Neural progenitor cell (in vitro differentiated cells): ENCODE data around the gene GNB4. TPM values are rescaled to one million over a fixed set of nuclear protein-coding genes. Genes with fewer than 3 reads are reported as not detected.

Experiments
- DNase-seq: peaks from one replicate; pipeline ENCODE4 v3.0.0-alpha.2; 2016; ENCODE audit warnings: low spot score
- H2AFZ ChIP-seq: fragments of 200-600 bp; sonication (generic); replicated peaks from 2 replicates; pipeline ENCODE4 v1.6.1; 2016; ENCODE audit warnings: antibody characterized with exemption
- H3F3A ChIP-seq: fragments of 200-600 bp; sonication (generic); 2 replicates; pipeline ENCODE4 v1.6.1; 2016; ENCODE audit warnings: antibody characterized with exemption, low read depth
- H3K27ac ChIP-seq: fragments of 200-600 bp; sonication (generic); 2 replicates; pipeline ENCODE4 v1.5.1; 2016; ENCODE audit warnings: mild to moderate bottlenecking
- H3K27me3 ChIP-seq: fragments of 200-600 bp; sonication (generic); 2 replicates; pipeline ENCODE4 v1.6.1; 2016; ENCODE audit warnings: mild to moderate bottlenecking, moderate library complexity
- H3K36me3 ChIP-seq: fragments of 200-600 bp; sonication (generic); 2 replicates; pipeline ENCODE4 v1.5.1; 2016
- H3K4me1 ChIP-seq: fragments of 200-600 bp; sonication (generic); 2 replicates; pipeline ENCODE4 v1.6.1; 2016; ENCODE audit warnings: mixed run types
- H3K4me2 ChIP-seq: fragments of 200-600 bp; sonication (generic); 2 replicates; pipeline ENCODE4 v1.6.1; 2016
- H3K4me3 ChIP-seq: fragments of 200-600 bp; sonication (generic); 2 replicates; pipeline ENCODE4 v1.5.1; 2016
- H3K79me2 ChIP-seq: fragments of 200-600 bp; sonication (generic); 2 replicates; pipeline ENCODE4 v1.6.1; 2016; ENCODE audit warnings: low read depth
- H3K9ac ChIP-seq: fragments of 200-600 bp; sonication (generic); 2 replicates; pipeline ENCODE4 v1.6.1; 2016
- H3K9me3 ChIP-seq: fragments of 200-600 bp; sonication (generic); 2 replicates; pipeline ENCODE4 v1.5.1; 2016; ENCODE audit warnings: low read depth
- H4K20me1 ChIP-seq: fragments of 200-600 bp; sonication (generic); 2 replicates; pipeline ENCODE4 v1.6.1; 2016; ENCODE audit warnings: low read depth
- H3K27ac Mint-ChIP-seq: 3 replicates; pipeline ENCODE4 v1.8.0; 2021; ENCODE audit warnings: mixed read lengths
- H3K27me3 Mint-ChIP-seq: 2 replicates; pipeline ENCODE4 v1.8.0; 2022; ENCODE audit warnings: low read depth, mild to moderate bottlenecking, inconsistent platforms, moderate library complexity, mixed read lengths; ENCODE audit not compliant: insufficient read depth
- H3K36me3 Mint-ChIP-seq: 3 replicates; pipeline ENCODE4 v1.8.0; 2021; ENCODE audit warnings: mixed read lengths
- H3K4me1 Mint-ChIP-seq: 3 replicates; pipeline ENCODE4 v1.8.0; 2021; ENCODE audit warnings: mixed read lengths
- H3K4me3 Mint-ChIP-seq: 3 replicates; pipeline ENCODE4 v1.8.0; 2021; ENCODE audit warnings: mild to moderate bottlenecking, moderate library complexity, mixed read lengths
- H3K9me3 Mint-ChIP-seq: 3 replicates; pipeline ENCODE4 v1.8.0; 2020; ENCODE audit warnings: mixed read lengths
- CTCF ChIP-seq: fragments of 200-600 bp; sonication (generic); IDR thresholded peaks from 2 replicates; pipeline ENCODE4 v1.5.1; 2017; ENCODE audit warnings: antibody characterized with exemption, mild to moderate bottlenecking
- EZH2 ChIP-seq: fragments of 200-600 bp; sonication (generic); IDR thresholded peaks from 2 replicates; pipeline ENCODE4 v1.6.1; 2017; ENCODE audit warnings: antibody characterized with exemption, mild to moderate bottlenecking, moderate library complexity
- EZH2phosphoT487 ChIP-seq: fragments of 200-600 bp; sonication (generic); IDR thresholded peaks from 2 replicates; pipeline ENCODE4 v1.6.1; 2017; ENCODE audit warnings: antibody characterized with exemption
- total RNA-seq: library from RNA; depleted of rRNA; stranded (reverse); fragments of >200 nt; gene quantifications from 2 replicates; pipeline ENCODE4 v1.2.3, GENCODE V29; 2015; ENCODE audit warnings: low replicate concordance

The GNB4 gene
- total RNA-seq, 1 donor from 2014 or later, result 74.6 TPM

- peaks cover 3% of the 10 kb centered on the region for H3K4me1 ChIP-seq
- no peaks in the 10 kb centered on the region for H3K36me3 ChIP-seq
- H2AFZ ChIP-seq, result no peak overlapping the region
- H3K4me2 ChIP-seq, result no peak overlapping the region
- H3K9me3 ChIP-seq, result no peaks in the 10 kb centered on the region
- no peak overlapping the region for H3K9ac ChIP-seq
- no peaks in the 10 kb centered on the region for H3K27me3 Mint-ChIP-seq
- H3K4me3 Mint-ChIP-seq, result no peak overlapping the region
- H3K79me2 ChIP-seq, result no peaks in the 10 kb centered on the region
- H3K9me3 Mint-ChIP-seq, result no peaks in the 10 kb centered on the region
- peaks cover 2% of the 10 kb centered on the region for H3K4me1 Mint-ChIP-seq
- H3K36me3 Mint-ChIP-seq, result peaks cover 7% of the 10 kb centered on the region
- H3K27ac Mint-ChIP-seq, result no peak overlapping the region
- peak; percentile 6 for DNase-seq
- TF ChIP-seq EZH2phosphoT487 (no peak), CTCF (no peak), EZH2 (no peak)
- H3F3A ChIP-seq, result no peaks in the 10 kb centered on the region
- H3K27ac ChIP-seq, result no peak overlapping the region
- no peaks in the 10 kb centered on the region for H3K27me3 ChIP-seq
- no peaks in the 10 kb centered on the region for H4K20me1 ChIP-seq
- no peak overlapping the region for H3K4me3 ChIP-seq
Observed at GRCh38 chr3:179410331-179410730, 40.9 kb downstream of the GNB4 start.

- H3K9ac ChIP-seq, result no peak overlapping the region
- Mint-ChIP-seq H3K27ac (no peak overlapping the region), H3K4me3 (no peak overlapping the region), H3K36me3 (peaks cover 7% of the 10 kb centered on the region), H3K27me3 (no peaks in the 10 kb centered on the region), H3K9me3 (no peaks in the 10 kb centered on the region), H3K4me1 (peaks cover 2% of the 10 kb centered on the region)
- no peak overlapping the region for H3K4me3 ChIP-seq
- no peaks in the 10 kb centered on the region for H3K36me3 ChIP-seq
- peaks cover 9% of the 10 kb centered on the region for H3F3A ChIP-seq
- no peaks in the 10 kb centered on the region for H3K9me3 ChIP-seq
- TF ChIP-seq EZH2phosphoT487 (no peak), CTCF (no peak), EZH2 (no peak)
- no peaks in the 10 kb centered on the region for H4K20me1 ChIP-seq
- H3K4me1 ChIP-seq, result no peaks in the 10 kb centered on the region
- no peaks in the 10 kb centered on the region for H3K27me3 ChIP-seq
- H2AFZ ChIP-seq, result no peak overlapping the region
- H3K27ac ChIP-seq, result peak overlapping the region; percentile 3
- no peak for DNase-seq
- H3K79me2 ChIP-seq, result no peaks in the 10 kb centered on the region
- no peak overlapping the region for H3K4me2 ChIP-seq
Observed at GRCh38 chr3:179404307-179404706, 47.0 kb downstream of the GNB4 start.

- Histone ChIP-seq H3K4me2 (no peak overlapping the region), H3K4me3 (no peak overlapping the region), H3F3A (peaks cover 9% of the 10 kb centered on the region), H3K9me3 (no peaks in the 10 kb centered on the region), H2AFZ (no peak overlapping the region), H4K20me1 (no peaks in the 10 kb centered on the region), H3K4me1 (no peaks in the 10 kb centered on the region), H3K36me3 (no peaks in the 10 kb centered on the region), H3K79me2 (no peaks in the 10 kb centered on the region), H3K9ac (no peak overlapping the region), H3K27ac (peak overlapping the region; percentile 6), H3K27me3 (no peaks in the 10 kb centered on the region)
- Mint-ChIP-seq H3K27me3 (no peaks in the 10 kb centered on the region), H3K9me3 (no peaks in the 10 kb centered on the region), H3K4me3 (no peak overlapping the region), H3K27ac (peak overlapping the region; percentile 19), H3K36me3 (peaks cover 7% of the 10 kb centered on the region), H3K4me1 (peaks cover 2% of the 10 kb centered on the region)
- no peak for DNase-seq
- no peak for TF ChIP-seq CTCF
- TF ChIP-seq EZH2, result no peak
- TF ChIP-seq EZH2phosphoT487, result no peak
Observed at GRCh38 chr3:179402963-179403362, 48.3 kb downstream of the GNB4 start.
